ENCODE measurements around the gene GUCY2F.

The GUCY2F gene

DNA sequence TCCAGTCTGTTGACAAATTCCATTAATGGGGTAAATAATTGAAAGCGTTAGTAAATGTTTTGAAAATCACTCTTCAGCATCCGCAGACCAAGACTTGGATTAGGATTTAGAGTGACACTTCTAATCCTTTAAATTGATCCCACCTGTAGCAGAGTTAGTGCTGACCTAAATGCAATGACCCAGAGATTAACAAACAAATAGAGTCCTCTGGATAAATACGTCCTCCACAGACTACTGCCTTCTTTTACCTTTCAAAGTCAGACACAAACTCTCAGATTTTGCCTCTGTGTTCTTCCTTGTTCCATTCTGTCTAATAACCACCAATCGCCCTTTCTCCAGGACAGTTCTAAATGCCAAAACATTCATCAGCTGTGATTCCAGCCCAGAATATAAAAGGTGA lies at the start of gene GUCY2F:
TSS of gene GUCY2F (minus strand) at position 101 of the 400 bp plus-strand sequence. CDS start 6,150 bp downstream, outside the sequence.
- no peak for DNase-seq

- DNase-seq, result no peak
Measured at GRCh38 chrX:109519001-109519400, 37.1 kb upstream of the GUCY2F start.

DNA sequence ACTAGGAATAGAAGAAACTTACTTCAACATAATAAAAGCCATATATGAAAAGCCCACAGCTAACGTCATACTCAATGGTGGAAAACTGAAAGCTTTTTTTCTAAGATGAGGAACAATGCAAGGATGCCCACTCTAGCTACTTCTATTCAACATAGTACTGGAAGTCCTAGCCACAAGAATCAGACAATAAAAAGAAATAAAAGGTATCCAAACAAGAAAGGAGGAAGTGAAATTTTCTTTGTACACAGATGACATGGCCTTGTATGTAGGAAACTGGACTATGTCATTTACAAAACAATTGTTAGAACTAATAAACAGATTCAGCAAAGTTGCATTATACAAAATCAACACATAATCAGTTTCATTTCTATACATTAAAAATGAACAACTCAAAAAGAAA lies 29.2 kb upstream of the GUCY2F start:
- no peak for DNase-seq

DNA sequence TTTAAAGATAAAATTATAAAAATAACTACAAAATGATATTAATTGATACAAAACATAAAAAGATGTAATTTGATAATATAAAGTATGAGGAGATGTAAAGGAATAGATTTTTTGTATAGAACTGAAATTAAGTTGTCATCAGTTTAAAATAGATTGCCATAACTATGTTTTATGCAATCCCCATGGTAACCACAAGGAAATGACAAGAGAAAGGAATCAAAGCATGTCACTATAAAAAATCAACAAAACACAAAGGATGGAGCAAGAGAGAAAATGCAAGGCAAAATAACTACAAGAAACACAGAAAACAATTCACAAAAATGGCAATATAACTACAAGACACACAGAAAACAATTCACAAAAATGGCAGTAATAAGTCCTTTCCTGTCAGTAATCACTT lies 27.0 kb upstream of the GUCY2F start:
- DNase-seq, result no peak

GRCh38 chrX:109501176-109501575 lies 19.3 kb upstream of the GUCY2F start:
- DNase-seq, result no peak

GRCh38 chrX:109498434-109498833 lies 16.5 kb upstream of the GUCY2F start:
- DNase-seq, result peak; percentile 8

DNA sequence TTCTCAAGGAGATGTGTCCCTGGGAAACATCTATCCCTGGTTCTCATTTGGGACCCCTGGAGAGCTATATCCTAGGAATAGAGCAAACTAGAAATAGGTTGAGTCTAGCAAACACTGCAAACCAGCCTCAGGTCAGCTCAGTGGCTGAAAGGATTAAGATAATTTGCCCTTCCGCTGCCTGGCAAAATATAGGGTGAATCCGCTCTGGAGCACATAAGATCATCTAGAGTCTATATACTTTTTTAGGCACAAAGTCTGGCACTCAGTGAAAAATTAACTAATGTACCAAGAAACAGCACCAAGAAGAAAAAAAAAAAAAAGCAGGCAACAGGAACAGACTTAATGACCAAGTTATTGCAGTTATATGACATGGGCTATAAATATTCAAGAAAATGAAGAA lies 7.3 kb upstream of the GUCY2F start:
- no peak for DNase-seq

DNA sequence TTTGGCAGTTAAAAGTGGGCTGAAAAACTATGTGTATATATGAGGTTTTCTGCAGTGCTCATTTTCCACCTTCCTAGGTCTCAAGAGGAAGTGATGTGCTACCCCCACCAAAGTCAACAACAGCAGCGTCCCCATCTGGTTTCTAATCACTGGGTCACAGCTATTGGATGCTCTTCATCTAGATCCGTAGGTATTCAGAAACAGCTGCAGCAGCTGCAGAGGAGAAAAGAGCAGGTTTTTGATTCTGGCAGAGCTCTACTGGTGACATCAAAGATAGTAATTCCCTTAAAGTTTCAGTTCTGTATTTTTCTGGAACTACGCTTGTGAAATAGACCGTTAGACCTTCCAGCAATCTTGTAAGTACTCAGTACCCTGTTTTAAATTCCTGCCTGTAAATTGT lies 5.8 kb upstream of the GUCY2F start:
- peak; percentile 2 for DNase-seq

DNA sequence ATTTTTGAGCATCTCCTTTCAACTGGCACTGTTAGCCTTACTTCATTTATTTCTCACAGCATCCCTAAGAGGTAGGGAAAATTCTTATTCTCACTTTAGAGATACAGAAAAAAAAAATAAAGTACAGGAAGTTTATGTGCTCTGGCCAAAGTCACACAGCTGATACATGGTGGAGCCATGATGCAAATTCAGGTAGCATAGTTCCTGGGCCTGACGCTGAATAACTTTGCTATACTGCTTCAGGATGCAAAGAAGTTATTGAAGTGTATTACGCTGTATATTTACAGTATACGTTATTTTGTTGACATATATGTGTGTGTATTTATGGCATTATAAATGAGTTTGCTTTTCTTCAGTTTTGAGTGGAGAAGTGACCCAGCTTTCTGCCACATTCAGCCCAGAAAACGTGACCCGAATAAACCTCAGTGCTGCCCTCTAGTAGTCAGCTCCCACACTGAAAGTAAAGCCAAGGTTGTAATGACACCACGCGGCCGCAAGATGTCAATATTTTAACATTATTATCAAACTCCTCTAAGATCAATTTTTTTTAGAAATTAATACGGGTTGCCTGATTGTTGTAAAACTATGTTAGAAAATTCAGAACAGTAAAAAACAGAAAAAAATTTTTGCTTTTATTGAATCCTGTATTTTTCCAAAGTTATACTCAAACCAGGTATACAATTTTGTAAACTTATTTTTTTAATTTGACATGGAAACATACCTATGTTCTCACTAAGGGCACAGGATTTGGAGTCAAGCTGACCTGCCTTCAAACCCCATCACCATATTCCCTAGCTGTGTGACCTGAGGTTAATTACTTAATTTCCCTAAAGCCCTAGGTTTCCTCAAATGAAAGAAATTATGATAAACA lies 3.8 kb upstream of the GUCY2F start:
- DNase-seq, result peak; percentile 75

GRCh38 chrX:109484886-109485285 lies 3.0 kb upstream of the GUCY2F start:
- DNase-seq, result no peak

- peak; percentile 70 for DNase-seq
Measured at GRCh38 chrX:109475174-109475891, 6.6 kb downstream of the GUCY2F start.

DNA sequence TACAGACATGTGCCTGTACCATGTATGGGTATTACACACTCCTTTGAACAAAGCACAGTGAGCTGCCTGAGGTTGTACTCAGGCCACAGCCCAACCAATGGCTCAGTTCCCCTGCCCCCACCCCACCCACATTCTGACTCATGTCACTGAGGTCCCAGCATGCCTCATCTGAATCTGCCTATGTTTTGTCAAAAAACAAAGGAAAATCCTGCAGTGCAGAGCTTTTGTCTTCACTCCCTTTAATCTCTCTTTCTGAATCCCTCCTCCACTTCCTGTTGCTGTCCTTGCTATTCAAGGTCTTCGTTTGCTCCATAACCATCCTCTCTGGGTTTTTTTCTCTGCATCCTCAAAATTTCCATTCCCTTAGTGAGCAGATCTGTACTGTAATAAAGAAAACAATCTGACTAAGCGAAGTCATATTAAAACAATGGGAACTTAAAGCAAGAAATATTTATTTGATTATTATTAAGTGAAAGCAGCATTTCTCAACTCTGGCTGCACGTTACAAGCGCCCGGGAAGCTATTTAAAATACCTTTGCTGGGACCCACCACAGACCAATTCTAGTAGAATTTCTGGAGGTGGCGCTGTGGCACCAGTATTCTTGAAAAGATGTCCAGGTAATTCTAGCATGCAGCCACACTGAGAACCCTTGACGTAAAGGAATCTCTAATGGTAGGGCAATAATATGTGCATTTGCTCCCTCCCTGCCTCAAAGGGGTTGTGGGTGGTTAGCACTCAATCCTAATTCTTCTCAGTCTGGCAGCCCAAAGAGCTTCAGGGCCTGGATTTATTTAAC lies 8.7 kb downstream of the GUCY2F start:
- DNase-seq, result peak; percentile 15

GRCh38 chrX:109464231-109464630 lies 17.7 kb downstream of the GUCY2F start:
- DNase-seq, result no peak

GRCh38 chrX:109463784-109464183 lies 18.1 kb downstream of the GUCY2F start:
- no peak for DNase-seq

DNA sequence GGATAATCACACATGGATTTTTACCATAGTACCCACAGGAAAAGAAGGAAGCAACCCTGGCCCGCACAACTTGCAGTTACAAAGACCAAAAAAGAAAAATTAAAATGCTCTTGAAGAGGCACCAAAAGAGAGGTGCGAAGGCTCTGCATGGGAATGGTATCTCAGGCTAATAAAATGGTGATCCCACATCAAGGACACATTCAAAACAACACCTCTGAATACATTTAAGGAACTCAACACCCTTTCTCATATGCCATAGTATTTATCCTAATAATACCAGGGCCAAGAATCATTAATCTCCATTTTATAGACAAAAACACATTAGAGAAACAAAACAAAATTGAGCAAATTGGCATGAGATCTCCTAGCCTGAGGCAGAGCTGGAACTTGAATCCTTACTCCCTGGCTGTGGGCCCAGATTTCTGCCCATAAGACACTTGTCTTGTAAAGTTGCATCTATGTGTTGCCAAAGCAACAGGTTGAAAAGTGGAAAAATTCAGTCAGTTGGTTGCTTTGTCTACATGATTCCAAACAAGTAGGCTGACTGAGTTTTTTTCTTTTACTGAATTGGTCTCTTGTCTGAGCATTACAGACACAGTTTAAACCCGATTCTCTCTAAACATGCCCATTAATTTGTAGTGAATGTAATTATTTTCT lies 33.5 kb downstream of the GUCY2F start:
- no peak for DNase-seq

- peak; percentile 22 for DNase-seq
Measured at GRCh38 chrX:109441266-109441665, 40.6 kb downstream of the GUCY2F start.

GRCh38 chrX:109440475-109440874 lies 41.4 kb downstream of the GUCY2F start:
- DNase-seq, result peak; percentile 75

DNA sequence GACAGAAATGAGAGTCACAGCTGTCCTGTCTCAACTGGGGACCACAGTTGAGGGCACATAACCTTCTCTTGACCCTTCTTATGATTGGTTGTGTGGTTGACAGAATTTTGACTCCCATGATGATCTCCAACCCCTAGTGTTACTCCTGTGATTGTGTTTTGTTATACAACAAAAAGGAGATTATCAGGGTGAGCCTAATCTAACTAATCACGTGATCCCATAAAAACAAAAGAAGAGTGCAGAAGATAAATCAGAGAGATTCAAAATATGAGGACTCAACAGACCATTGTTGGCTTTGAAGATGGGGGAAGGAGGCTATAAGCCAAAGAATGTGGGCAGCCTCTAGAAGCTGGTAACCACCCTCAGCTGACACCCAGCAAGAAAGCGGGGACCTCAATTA lies 72.7 kb downstream of the GUCY2F start:
- no peak for DNase-seq

GRCh38 chrX:109403922-109404321 lies 78.0 kb downstream of the GUCY2F start:
- no peak for DNase-seq

GRCh38 chrX:109399831-109400230 lies 82.1 kb downstream of the GUCY2F start:
- no peak for DNase-seq

- no peak for DNase-seq
Measured at GRCh38 chrX:109398833-109399232, 83.1 kb downstream of the GUCY2F start.

DNA sequence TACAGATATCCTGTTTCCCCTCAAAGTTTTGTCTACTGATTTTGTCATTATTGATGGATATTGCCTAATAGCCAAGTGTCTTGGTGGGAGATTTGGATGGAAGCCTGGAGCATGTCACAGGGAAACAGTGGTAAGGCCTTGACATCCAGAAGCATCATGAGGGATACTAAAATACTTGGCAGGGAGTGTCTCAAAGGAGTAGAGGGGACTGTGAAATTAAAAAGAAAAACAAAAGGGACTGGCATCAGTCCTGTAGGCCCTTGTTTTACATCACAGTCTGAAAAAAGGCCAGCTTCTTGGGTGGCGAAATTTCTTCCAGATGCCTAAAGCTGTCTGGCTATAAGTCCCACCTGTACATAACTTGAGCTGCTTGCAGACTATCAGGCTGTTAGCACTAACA lies 83.8 kb downstream of the GUCY2F start:
- no peak for DNase-seq

DNA sequence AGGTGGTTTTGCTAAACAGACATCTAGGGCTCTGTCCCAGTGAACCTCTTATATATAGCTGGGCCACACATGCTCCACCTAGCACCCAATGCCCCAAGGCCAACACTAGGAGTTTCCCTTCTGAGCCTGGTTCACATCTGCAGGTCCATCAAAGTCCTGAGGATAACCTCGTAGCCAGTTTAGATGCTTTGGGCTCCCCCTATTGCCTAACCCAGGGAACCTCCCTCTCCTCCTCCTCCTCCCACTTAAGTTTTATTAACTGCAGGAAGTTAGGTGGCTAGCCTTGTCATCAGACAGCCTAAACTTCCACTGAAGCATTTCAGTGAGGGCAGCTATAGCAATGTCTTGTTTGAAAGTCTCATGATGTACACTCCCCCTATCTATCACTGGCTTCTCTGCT lies 88.0 kb downstream of the GUCY2F start:
- peak; percentile 40 for DNase-seq

Measured in OCI-M1 (cell line).